ENCODE results near the gene AK9.
"Not testable (repeated sequence)": the region's sequence is repeated elsewhere in the genome, so short reads cannot be mapped to it uniquely, and the experiment has no call there.

The AK9 gene

GRCh38 chr6:109478222-109478805 is 212.7 kb downstream of the AK9 start:
- DNase-seq, result no peak

- no peak for DNase-seq
Observed at GRCh38 chr6:109477725-109478124, 213.3 kb downstream of the AK9 start.

GRCh38 chr6:109477184-109477583 is 213.8 kb downstream of the AK9 start:
- DNase-seq, result no peak

DNA sequence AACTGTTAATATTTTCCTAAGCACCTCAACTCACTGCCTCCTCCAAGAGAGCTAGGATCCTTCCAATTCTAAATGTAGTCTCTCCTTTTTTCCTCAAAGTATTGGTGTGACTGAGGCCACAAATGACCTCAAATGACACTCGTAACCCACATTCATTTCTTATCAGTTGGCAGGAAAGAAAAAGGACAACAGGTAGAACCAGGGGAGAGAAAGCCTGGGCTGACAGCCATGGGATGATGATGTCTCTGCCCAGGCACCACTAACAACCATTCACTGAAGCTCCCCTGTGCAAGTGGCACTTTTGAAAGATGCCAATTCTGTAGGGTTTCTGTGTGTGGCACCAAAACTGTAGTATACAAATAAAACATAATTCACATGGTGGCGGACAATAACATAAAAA is 215.4 kb downstream of the AK9 start:
- DNase-seq, result no peak

- DNase-seq, result no peak
Observed at GRCh38 chr6:109474995-109475394, 216.0 kb downstream of the AK9 start.

DNA sequence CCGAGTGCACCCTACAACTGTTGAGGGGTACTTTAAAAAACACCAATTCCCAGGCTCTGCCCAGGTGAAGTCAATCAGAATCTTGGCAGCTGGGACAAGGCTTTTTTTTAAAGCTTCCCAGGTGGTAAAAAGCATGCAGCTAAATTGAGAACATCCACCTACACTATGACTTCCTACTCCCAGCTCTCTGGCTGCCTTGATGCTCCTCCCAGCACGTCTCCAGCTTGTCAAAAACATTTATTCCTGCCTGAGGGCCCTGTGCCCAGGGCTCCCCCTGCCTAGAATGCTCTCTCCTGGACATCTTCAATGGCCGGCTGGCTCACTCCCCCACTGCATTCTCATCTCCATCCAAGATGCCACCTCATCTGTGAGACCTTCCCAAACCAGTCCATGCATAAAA is 217.9 kb downstream of the AK9 start:
- no peak for DNase-seq

GRCh38 chr6:109472132-109472995 is 218.6 kb downstream of the AK9 start:
- no peak for DNase-seq

DNA sequence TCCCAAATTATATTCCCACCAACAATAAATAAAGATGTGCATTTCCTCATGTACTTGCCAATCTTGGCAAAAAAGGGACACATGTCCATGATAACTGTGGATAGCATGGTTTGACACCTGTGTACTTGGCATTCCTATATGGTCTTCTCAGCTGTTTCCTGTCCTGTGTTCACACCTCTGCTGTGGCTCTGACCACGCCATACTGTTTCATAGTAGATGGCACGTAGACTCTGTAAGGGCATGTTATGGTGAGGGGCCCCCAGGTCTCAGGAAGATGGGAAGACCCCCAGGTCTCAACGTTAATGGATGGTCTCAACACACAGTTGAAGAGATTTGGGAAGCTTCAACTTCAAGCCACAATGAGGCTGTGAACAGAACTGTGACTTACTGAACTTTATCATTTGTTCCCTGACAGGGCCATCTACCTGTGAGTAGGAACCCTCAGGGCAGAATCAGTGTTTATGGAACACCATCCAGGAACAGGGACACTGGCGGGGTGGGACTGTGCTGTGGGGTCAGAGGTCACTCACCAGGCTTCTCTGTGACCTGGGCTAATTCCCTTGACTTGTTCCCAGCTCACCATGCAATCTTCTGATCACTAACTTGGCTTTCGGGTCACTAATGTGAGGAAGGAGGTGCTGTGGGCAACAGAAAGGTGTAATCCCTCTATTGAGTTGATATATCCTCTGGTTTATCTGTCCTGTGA is 219.7 kb downstream of the AK9 start:
- DNase-seq, result no peak

DNA sequence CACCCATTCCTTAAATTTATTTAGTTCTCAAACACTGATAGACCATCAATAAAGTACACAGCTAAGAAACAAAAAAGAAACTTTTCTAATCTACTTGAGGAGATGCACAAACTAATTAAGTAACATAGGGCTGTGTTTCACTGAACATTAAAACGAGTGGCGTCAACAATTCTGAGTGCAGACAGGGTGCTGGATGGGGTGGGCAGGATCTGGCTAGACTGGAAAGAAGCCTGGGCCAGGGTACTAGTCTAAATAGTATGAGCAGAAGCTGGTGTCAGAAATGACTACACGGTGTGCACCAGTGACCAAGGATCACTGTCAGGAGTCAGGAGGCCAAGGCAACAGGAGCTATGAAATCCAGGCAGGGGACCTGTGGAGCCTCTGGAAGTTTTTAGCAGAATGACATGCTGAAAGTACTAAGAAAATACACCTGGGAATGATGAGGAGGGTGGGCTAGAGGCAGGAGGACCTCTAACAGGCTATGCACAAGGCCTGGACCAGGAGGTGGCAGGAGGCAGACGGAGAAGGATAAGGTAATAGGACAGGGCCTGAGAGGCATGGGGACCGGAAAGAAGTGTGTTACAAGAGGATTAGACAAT is 221.3 kb downstream of the AK9 start:
- DNase-seq, result no peak

DNA sequence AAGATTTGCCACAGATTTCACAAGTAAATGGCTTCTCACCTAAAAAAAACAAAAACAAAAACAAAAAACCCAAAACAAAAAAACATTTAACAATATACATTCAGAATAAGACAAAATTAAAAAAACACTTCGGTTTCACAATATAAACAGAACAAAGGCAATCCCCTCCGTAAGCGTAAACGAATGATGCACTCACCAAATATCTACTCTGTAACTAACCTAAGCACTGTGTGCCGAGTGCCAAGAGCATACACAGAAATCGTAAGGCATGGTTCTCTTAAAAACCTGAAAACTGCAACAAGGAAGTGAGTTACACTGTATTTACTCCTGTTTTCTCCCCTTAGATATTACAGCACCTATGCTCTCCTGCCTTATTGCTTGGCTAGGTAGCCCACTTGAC is 223.3 kb downstream of the AK9 start:
- DNase-seq, result no peak

- DNase-seq, result no peak
Observed at GRCh38 chr6:109466212-109466923, 224.6 kb downstream of the AK9 start.

DNA sequence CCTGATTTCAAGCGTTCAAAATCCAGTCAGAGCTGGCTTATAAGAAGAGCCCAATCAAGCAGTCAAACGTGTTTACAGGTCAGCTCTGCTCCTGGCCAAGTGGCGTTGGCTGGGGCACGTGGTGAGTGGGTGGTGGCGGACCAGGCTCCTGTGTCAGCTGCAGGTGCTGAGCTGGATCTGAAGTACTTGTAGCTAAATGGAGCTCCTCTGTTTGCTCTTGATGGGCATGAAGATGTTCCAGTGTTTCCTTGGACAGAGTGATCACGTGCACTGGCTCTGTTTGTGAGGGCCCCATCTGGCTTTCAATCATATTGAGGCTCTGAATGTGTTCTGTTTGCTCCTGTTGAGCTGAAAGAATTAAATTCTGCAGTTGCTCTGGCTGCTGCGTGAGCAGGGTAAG is 225.2 kb downstream of the AK9 start:
- no peak for DNase-seq

DNA sequence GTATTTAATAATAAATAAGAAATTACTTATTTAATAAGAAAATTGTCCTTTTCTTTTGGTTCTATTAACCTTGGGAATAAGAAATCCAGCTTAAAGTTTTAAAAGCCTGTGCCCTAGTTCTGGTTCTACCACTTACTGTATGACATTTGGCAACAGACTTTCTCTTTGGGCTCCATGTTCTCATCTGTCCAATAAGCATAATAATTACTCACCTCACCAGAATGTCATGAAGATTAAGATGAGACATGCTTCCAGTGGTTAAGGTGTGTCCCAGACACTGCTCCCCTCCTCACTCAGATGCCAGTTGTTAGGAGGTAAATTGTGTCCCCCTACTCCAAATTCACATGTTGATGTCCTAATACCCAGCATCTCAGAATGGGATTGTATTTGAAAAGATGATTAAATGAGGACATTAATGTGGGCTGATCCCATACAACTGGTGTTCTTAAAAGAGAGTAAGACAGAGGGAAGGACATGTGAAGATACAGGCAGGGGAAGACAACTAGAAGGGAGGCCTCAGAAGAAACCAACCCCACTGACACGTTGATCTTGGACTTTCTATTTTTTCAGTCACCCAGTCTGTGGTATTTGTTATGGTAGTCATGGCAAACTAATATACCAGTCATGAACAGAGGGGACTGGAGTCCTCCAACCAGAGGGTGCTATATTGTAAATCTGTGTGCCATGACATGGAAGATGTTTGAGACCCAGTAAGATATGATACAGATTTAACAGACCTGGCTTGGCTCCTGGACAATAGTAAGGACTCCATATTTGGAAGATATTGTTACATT is 229.1 kb downstream of the AK9 start:
- DNase-seq, result no peak

DNA sequence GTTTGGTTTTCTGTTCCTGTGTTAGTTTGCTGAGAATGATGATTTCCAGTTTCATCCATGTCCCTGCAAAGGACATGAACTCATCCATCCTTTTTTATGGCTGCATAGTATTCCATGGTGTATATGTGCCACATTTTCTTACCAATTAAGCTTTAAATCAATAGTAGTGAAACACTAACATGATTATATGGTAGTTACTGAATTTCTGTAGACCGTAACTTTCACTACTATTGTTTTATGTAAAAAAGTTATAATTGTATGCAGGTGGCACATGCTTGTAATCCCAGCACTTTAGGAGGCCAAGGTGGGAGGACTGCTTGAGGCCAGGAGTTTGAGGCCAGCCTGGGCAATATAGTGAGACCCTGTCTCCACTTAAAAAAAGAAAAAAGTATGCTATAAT is 229.8 kb downstream of the AK9 start:
- DNase-seq, result not testable (repeated sequence)

GRCh38 chr6:109460161-109460829 is 230.7 kb downstream of the AK9 start:
- DNase-seq, result no peak

GRCh38 chr6:109458774-109459531 is 232.0 kb downstream of the AK9 start:
- peak in 1 of 5 donors; percentile 58 for DNase-seq

- no peak for DNase-seq
Observed at GRCh38 chr6:109457562-109457996, 233.4 kb downstream of the AK9 start.

- DNase-seq, result no peak
Observed at GRCh38 chr6:109456710-109457561, 234.1 kb downstream of the AK9 start.

DNA sequence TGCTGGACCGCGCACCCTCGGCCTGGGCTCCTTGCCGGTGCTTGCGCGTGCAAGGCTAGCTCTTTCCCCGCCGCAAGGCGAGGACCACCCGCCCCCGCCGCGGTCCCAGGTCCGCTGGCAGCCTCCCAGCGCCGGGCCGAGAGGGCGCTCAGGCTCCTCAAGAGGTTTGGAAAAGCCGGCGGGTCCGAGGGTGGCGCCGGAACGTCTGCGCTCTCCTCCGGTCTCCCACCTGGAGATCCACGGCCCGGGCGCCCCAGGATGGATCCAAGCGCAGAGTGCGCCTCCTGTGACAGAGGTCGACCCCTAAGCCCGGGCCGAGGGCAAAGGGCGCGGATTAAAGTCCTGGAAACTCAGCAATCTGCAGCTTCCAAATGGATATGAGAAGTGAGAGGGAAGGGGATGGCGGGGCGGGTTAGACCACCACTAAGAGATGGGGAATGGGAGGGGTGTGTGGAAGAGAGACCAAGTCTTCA is 234.9 kb downstream of the AK9 start:
- DNase-seq, result no peak

Data from T-helper 1 cell (primary cell).